Left cardiac atrium (tissue), 4 donors: ENCODE results near the gene SLC13A3. TPM values are rescaled to one million over a fixed set of nuclear protein-coding genes. Genes with fewer than 3 reads are reported as not detected.

ENCODE experiments used
- ATAC-seq, 2 donors: fragments of 200-7000 bp; cut with Tn5 transposase; one replicate each; pipeline ENCODE4 v1.9.1; 2020; ENCODE audit warnings: mild to moderate bottlenecking in 2 of 2, moderate library complexity in 2 of 2
- DNase-seq: peaks from one replicate; pipeline ENCODE4 v3.0.0-alpha.2; 2020
- intact Hi-C, 2 donors: fragments of 100-400 bp; cut with DNase I; formaldehyde crosslinking; loops; one replicate each; pipeline versions ENCODE4 v1.14.1 to v1.15.1; 2022 to 2023
- long read RNA-seq: library from polyadenylated mRNA; unstranded; transcript quantifications from one replicate; pipeline ENCODE4 v2.0.0, GENCODE V29; 2021
- total RNA-seq, 2 donors: library from RNA; stranded (reverse); fragmentation: NEBNext Ultra II Directional; extraction: Animal tissue kit (Norgen Biotek cat#: 25700); gene quantifications; one replicate each; pipeline ENCODE4 v1.2.1, GENCODE V29; 2021
- donor health status: DM: no; HTN: yes; CAD: no.
- donor health status: DM: no; HTN: yes; CAD: no; lungs with severe emphysema.
- donor health status: DM: yes; HTN: yes; CAD: no.
- donor health status: Dilated cardiomyopathy.

The SLC13A3 gene
- 1 to 10 TPM in 1 of 2 donors, under 1 TPM in 1; 0.71 to 2.5 TPM for total RNA-seq
- long read RNA-seq, full-length matches to known transcripts = 1 of 3 reads
- long read RNA-seq, partial matches to known transcripts = 0 of 3 reads
- long read RNA-seq, other reads (novel, unspliced or antisense) = 2 of 3 reads

- peak; percentile 71 to 93 for ATAC-seq
- intact Hi-C loops = no loop called here
- peak; percentile 25 for DNase-seq
These were observed at the start of gene SLC13A3 for GRCh38 chr20:46651091-46651962. Gene SLC13A3, minus strand, starts transcription at chr20:46651459. Its CDS starts 38 bp downstream, at chr20:46651421.

GRCh38 chr20:46701057-46701456, 49.8 kb upstream of the SLC13A3 start:
- ATAC-seq (no peak), DNase-seq (no peak)
- intact Hi-C loops = no loop called here

GRCh38 chr20:46700481-46700880, 49.2 kb upstream of the SLC13A3 start:
- DNase-seq (no peak), ATAC-seq (no peak)
- intact Hi-C loops = no loop called here

GRCh38 chr20:46699651-46700359, 48.5 kb upstream of the SLC13A3 start:
- intact Hi-C loops = no loop called here
- DNase-seq (no peak), ATAC-seq (peak in 1 of 2 donors; percentile 37)

GRCh38 chr20:46698788-46699187, 47.5 kb upstream of the SLC13A3 start:
- DNase-seq (no peak), ATAC-seq (no peak)
- intact Hi-C loops = no loop called here

- intact Hi-C loops = no loop called here
- ATAC-seq (no peak), DNase-seq (no peak)
These were observed 45.6 kb upstream of the SLC13A3 start for GRCh38 chr20:46696791-46697279.

GRCh38 chr20:46695892-46696291, 44.6 kb upstream of the SLC13A3 start:
- DNase-seq = no peak
- ATAC-seq = no peak
- intact Hi-C loops = no loop called here

GRCh38 chr20:46694484-46694883, 43.2 kb upstream of the SLC13A3 start:
- intact Hi-C loops = no loop called here
- no peak for DNase-seq
- ATAC-seq = peak; percentile 66 to 70

GRCh38 chr20:46691196-46691595, 39.9 kb upstream of the SLC13A3 start:
- intact Hi-C loops = no loop called here
- DNase-seq (no peak), ATAC-seq (no peak)

GRCh38 chr20:46690219-46691106, 39.2 kb upstream of the SLC13A3 start:
- DNase-seq (no peak), ATAC-seq (no peak)
- intact Hi-C loops = no loop called here

- intact Hi-C loops = no loop called here
- DNase-seq (no peak), ATAC-seq (no peak)
These were observed 38.5 kb upstream of the SLC13A3 start for GRCh38 chr20:46689754-46690085.

- DNase-seq (peak; percentile 99), ATAC-seq (peak; percentile 96 to 99)
- intact Hi-C loops = no loop called here
These were observed 38.0 kb upstream of the SLC13A3 start, which contains the start of gene TP53RK for GRCh38 chr20:46689082-46689753. Gene TP53RK, minus strand, starts transcription at chr20:46689444. Its CDS starts 30 bp downstream, at chr20:46689414.

- DNase-seq (no peak), ATAC-seq (no peak)
- intact Hi-C loops = no loop called here
These were observed 37.2 kb upstream of the SLC13A3 start for GRCh38 chr20:46688151-46689081.

- peak; percentile 64 for DNase-seq
- intact Hi-C loops = no loop called here
- peak; percentile 80 to 82 for ATAC-seq
These were observed 32.9 kb upstream of the SLC13A3 start for GRCh38 chr20:46683939-46684750.

GRCh38 chr20:46683668-46683938, 32.3 kb upstream of the SLC13A3 start:
- ATAC-seq = peak in 1 of 2 donors; percentile 14
- intact Hi-C loops = no loop called here
- no peak for DNase-seq

GRCh38 chr20:46683011-46683667, 31.9 kb upstream of the SLC13A3 start:
- DNase-seq = no peak
- intact Hi-C loops = no loop called here
- ATAC-seq = peak in 1 of 2 donors; percentile 51
